ENCODE measurements around the gene ALG13. TPM values are rescaled to one million over a fixed set of nuclear protein-coding genes. Genes with fewer than 3 reads are reported as not detected.

ALG13 gene
- total and polyA plus RNA-seq, 2 of the 8 experiments (the other 6 are each of a cell fraction or from before 2014, with no cell fraction given), result 44.3 to 93.6 TPM

DNA sequence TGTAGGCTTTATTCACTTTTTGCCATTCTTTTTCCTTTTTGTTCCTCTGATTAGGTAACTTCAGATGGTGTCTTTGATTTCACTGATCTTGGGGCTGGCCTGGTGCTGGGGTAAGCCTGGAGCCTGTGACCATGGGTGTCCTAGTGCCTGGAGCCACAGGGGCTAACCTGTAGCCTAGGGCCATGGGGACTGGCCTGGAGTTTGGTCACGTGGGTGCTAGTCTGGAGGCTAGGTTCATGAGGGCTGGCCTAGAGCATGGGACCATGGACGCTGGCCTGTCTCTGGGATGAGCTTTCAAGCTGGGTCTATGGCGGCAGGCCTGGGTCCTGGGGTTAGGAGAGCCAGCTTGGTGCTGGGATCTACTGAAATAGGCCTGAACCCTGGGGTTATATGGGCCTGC is 32.2 kb upstream of the ALG13 start (continued):
- TF ChIP-seq YY1 (IDR thresholded peaks at IDR 0.05; ENCODE audit: low read depth, low read length) (no peak), TAF7 (optimal IDR thresholded peaks at IDR 0.05; ENCODE audit: borderline replicate concordance, low read depth, low read length) (no peak)
